Keratinocyte (primary cell): ENCODE results near the gene HERC5. TPM values are rescaled to one million over a fixed set of nuclear protein-coding genes. Genes with fewer than 3 reads are reported as not detected.

Experiments used
- DNase-seq: peaks from one replicate; pipeline ENCODE4 v3.0.0-alpha.2; 2011; ENCODE audit warnings: low read depth, missing footprints, low spot score
- FAIRE-seq: peaks from 2 replicates; lab custom pipeline; 2011; peaks lifted over from hg19 to GRCh38; lab: Jason Lieb, UNC
- H2AFZ ChIP-seq: 2 replicates; pipeline ENCODE4 v1.6.0; 2012; ENCODE audit warnings: low read length, control low read depth, inconsistent platforms; ENCODE audit not compliant: control insufficient read depth
- H3K27ac ChIP-seq: 2 replicates; pipeline ENCODE4 v1.5.1; 2011; ENCODE audit warnings: low read length; ENCODE audit not compliant: control insufficient read depth, insufficient read depth
- H3K27me3 ChIP-seq: 3 replicates; pipeline ENCODE4 v1.6.0; 2011; ENCODE audit warnings: low read length; ENCODE audit not compliant: control insufficient read depth, insufficient read depth; ENCODE audit errors: extremely low read depth
- H3K36me3 ChIP-seq, 2 experiments: 2 replicates in 1 of 2; 3 replicates in 1 of 2; pipeline ENCODE4 v1.5.1; 2011; ENCODE audit warnings: low read length in 2 of 2, mild to moderate bottlenecking in 1 of 2; ENCODE audit not compliant: control insufficient read depth in 2 of 2, insufficient read depth in 2 of 2; ENCODE audit errors: extremely low read depth in 1 of 2
- H3K4me1 ChIP-seq: 3 replicates; pipeline ENCODE4 v1.5.1; 2011; ENCODE audit warnings: low read length; ENCODE audit not compliant: control insufficient read depth, insufficient read depth; ENCODE audit errors: extremely low read depth
- H3K4me2 ChIP-seq: 3 replicates; pipeline ENCODE4 v1.6.0; 2011; ENCODE audit warnings: low read depth, low read length; ENCODE audit not compliant: control insufficient read depth, insufficient read depth; ENCODE audit errors: extremely low read depth
- H3K4me3 ChIP-seq, 3 experiments: fragments of 200-600 bp in 1 of 3; sonication (generic) in 1 of 3; 2 replicates in 2 of 3; 3 replicates in 1 of 3; pipeline ENCODE4 v1.5.1; 2011 to 2016; ENCODE audit warnings: low read length in 3 of 3, mild to moderate bottlenecking in 3 of 3, control low read depth in 2 of 3, inconsistent platforms in 1 of 3, low read depth in 1 of 3, mixed read lengths in 1 of 3, mixed run types in 1 of 3, moderate library complexity in 1 of 3; ENCODE audit not compliant: control insufficient read depth in 2 of 3, insufficient read depth in 2 of 3; ENCODE audit errors: extremely low read depth in 1 of 3
- H3K79me2 ChIP-seq: 2 replicates; pipeline ENCODE4 v1.6.0; 2012; ENCODE audit warnings: low read length; ENCODE audit not compliant: control insufficient read depth, insufficient read depth
- H3K9ac ChIP-seq: 3 replicates; pipeline ENCODE4 v1.6.0; 2011; ENCODE audit warnings: low read length; ENCODE audit not compliant: control insufficient read depth, insufficient read depth; ENCODE audit errors: extremely low read depth
- H3K9me1 ChIP-seq: 3 replicates; pipeline ENCODE4 v1.6.0; 2011; ENCODE audit warnings: low read length; ENCODE audit not compliant: control insufficient read depth, insufficient read depth; ENCODE audit errors: extremely low read depth
- H3K9me3 ChIP-seq: 2 replicates; pipeline ENCODE4 v1.5.1; 2012; ENCODE audit warnings: low read depth, low read length; ENCODE audit not compliant: control insufficient read depth
- H4K20me1 ChIP-seq: 3 replicates; pipeline ENCODE4 v1.6.0; 2011; ENCODE audit warnings: low read length; ENCODE audit not compliant: control insufficient read depth, insufficient read depth; ENCODE audit errors: extremely low read depth
- EZH2 ChIP-seq: IDR thresholded peaks from one replicate; pipeline ENCODE4 v1.6.1; 2012; ENCODE audit warnings: inconsistent platforms, mild to moderate bottlenecking, low read length, moderate library complexity
- dilution Hi-C: fragments of 300-500 bp; cut with MboI; formaldehyde crosslinking; loops from one replicate; pipeline ENCODE4 v1.7.0; 2020; ENCODE audit warnings: low sequenced_read_pairs; ENCODE audit not compliant: extremely low pct_ligation_motif_present
- polyA plus RNA-seq, 5 experiments: library from polyadenylated mRNA; depleted of rRNA in 3 of 5; stranded (reverse) in 3 of 5; stranded (forward) in 1 of 5; unstranded in 1 of 5; fragments of >200 nt; gene quantifications; 1 replicate in 1 of 5; 2 replicates in 3 of 5; 3 replicates in 1 of 5; pipeline versions ENCODE4 v1.2.1 to v1.2.3, GENCODE V29; 2011 to 2012; ENCODE audit warnings: missing spikeins in 2 of 5, low read depth in 1 of 5, low replicate concordance in 1 of 5
- TF ChIP-seq, protein P1 (sequence below), 3 experiments: IDR thresholded peaks in 1 of 3; conservative IDR thresholded peaks in 1 of 3; optimal IDR thresholded peaks in 1 of 3; 2 replicates in 2 of 3; 3 replicates in 1 of 3; pipeline versions ENCODE3 to v1.5.1; 2011; ENCODE audit warnings: low read length in 3 of 3, mild to moderate bottlenecking in 3 of 3, moderate library complexity in 2 of 3, control low read depth in 1 of 3, inconsistent platforms in 1 of 3; ENCODE audit not compliant: insufficient read depth in 2 of 3; ENCODE audit errors: extremely low read depth in 1 of 3

HERC5 gene
- polyA plus RNA-seq, 1 donor (not counting 4 experiments of a cell fraction or from before 2014, with no cell fraction given): 3.4 TPM

DNA sequence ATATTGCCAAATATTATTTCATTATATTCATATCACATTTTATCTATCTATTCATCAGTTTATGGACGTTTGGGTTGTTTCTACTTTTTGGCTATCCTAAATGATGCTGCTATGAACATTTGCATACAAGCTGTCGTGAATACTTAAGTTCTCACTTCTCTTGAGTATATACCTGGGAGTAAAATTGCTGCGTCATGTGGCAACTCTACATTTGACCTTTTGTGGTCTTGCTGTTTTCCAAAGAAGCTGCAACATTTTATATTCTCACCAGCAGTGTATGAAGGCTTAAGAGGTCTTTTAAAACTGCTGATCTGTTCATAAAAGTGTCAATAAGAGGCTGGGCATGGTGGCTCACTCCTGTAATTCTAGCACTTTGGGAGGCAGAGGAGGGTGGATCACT, 60.9 kb downstream of the HERC5 start:
- peaks cover 11% of the 10 kb centered on the region for H3K4me1 ChIP-seq
- dilution Hi-C loops: loop anchor here (25.0 kb wide), 1 partner anchor 281 kb away; no protein-coding TSS in a partner anchor
- H2AFZ ChIP-seq: no peak overlapping the region
- H3K27me3 ChIP-seq: no peaks in the 10 kb centered on the region
- peaks cover 6 to 15% of the 10 kb centered on the region in 2 experiments for H3K36me3 ChIP-seq
- H3K4me2 ChIP-seq: no peak overlapping the region
- no peak for FAIRE-seq
- no peaks in the 10 kb centered on the region for H4K20me1 ChIP-seq
- no peaks in the 10 kb centered on the region for H3K9me3 ChIP-seq
- H3K9ac ChIP-seq: no peak overlapping the region
- no peaks in the 10 kb centered on the region for H3K9me1 ChIP-seq
- H3K27ac ChIP-seq: no peak overlapping the region
- no peak overlapping the region for H3K4me3 ChIP-seq
- peaks cover 22% of the 10 kb centered on the region for H3K79me2 ChIP-seq
- DNase-seq: no peak
- TF ChIP-seq, protein P1, sequence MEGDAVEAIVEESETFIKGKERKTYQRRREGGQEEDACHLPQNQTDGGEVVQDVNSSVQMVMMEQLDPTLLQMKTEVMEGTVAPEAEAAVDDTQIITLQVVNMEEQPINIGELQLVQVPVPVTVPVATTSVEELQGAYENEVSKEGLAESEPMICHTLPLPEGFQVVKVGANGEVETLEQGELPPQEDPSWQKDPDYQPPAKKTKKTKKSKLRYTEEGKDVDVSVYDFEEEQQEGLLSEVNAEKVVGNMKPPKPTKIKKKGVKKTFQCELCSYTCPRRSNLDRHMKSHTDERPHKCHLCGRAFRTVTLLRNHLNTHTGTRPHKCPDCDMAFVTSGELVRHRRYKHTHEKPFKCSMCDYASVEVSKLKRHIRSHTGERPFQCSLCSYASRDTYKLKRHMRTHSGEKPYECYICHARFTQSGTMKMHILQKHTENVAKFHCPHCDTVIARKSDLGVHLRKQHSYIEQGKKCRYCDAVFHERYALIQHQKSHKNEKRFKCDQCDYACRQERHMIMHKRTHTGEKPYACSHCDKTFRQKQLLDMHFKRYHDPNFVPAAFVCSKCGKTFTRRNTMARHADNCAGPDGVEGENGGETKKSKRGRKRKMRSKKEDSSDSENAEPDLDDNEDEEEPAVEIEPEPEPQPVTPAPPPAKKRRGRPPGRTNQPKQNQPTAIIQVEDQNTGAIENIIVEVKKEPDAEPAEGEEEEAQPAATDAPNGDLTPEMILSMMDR (optimal IDR thresholded peaks at IDR 0.05 in 1 of 3, IDR thresholded peaks at IDR 0.05 in 1 of 3, conservative IDR thresholded peaks at IDR 0.05 in 1 of 3; ENCODE audit: extremely low read depth in 1 of 3, insufficient read depth in 2 of 3, low read length in 3 of 3): no peak
- TF ChIP-seq EZH2: no peak

DNA sequence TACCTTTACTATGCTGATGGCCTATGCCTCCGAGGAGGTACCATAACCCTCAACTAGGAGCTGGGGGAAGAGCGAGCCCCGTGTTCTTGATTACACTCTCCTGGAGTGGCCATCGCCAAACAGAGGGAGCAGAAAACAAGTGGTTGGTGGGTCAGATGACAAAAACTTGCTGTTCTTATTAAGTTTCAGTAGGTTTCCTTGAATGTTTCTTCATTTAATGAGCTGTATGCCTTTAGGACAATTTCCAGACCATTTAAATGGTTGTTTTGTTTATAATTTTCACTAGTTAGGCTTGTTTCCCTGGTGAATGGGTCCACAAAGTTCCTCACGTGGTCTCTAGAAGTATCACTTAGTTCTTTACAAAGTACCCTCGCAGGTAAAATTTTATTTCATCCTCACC, 62.0 kb downstream of the HERC5 start:
- dilution Hi-C loops: loop anchor here (25.0 kb wide), 1 partner anchor 282 kb away; no protein-coding TSS in a partner anchor
- no peaks in the 10 kb centered on the region for H3K9me1 ChIP-seq
- peaks cover 13% of the 10 kb centered on the region for H3K4me1 ChIP-seq
- H3K4me3 ChIP-seq: no peak overlapping the region
- no peaks in the 10 kb centered on the region for H3K27me3 ChIP-seq
- H3K36me3 ChIP-seq: peaks cover 6 to 15% of the 10 kb centered on the region in 2 experiments
- H4K20me1 ChIP-seq: no peaks in the 10 kb centered on the region
- FAIRE-seq (no peak), DNase-seq (no peak)
- H3K9me3 ChIP-seq: no peaks in the 10 kb centered on the region
- H3K27ac ChIP-seq: no peak overlapping the region
- TF ChIP-seq, protein P1 (optimal IDR thresholded peaks at IDR 0.05 in 1 of 3, IDR thresholded peaks at IDR 0.05 in 1 of 3, conservative IDR thresholded peaks at IDR 0.05 in 1 of 3; ENCODE audit: extremely low read depth in 1 of 3, insufficient read depth in 2 of 3, low read length in 3 of 3): no peak
- no peak for TF ChIP-seq EZH2
- no peak overlapping the region for H3K9ac ChIP-seq
- no peak overlapping the region for H3K4me2 ChIP-seq
- H2AFZ ChIP-seq: no peak overlapping the region
- H3K79me2 ChIP-seq: peaks cover 32% of the 10 kb centered on the region
